Ascending aorta (tissue), 2 donors: ENCODE data around the gene COL5A3. TPM values are rescaled to one million over a fixed set of nuclear protein-coding genes. Genes with fewer than 3 reads are reported as not detected.

Source experiments
- DNase-seq, 2 donors: peaks; one replicate each; pipeline ENCODE4 v3.0.0-alpha.2; 2019; ENCODE audit warnings: low spot score in 2 of 2
- H3K27ac ChIP-seq, 2 donors: fragments of 200-600 bp; sonication (generic); one replicate each; pipeline ENCODE4 v1.5.1; 2016 to 2017; ENCODE audit warnings: mild to moderate bottlenecking in 1 of 2
- H3K27me3 ChIP-seq: fragments of 200-600 bp; sonication (generic); one replicate; pipeline ENCODE4 v1.5.1; 2017
- H3K36me3 ChIP-seq, 2 donors: fragments of 200-600 bp; sonication (generic); one replicate each; pipeline ENCODE4 v1.5.1; 2016
- H3K4me1 ChIP-seq, 2 donors: fragments of 200-600 bp; sonication (generic); one replicate each; pipeline ENCODE4 v1.5.1; 2016 to 2017; ENCODE audit warnings: mild to moderate bottlenecking in 1 of 2
- H3K4me3 ChIP-seq, 2 donors: fragments of 200-600 bp; sonication (generic); one replicate each; pipeline ENCODE4 v1.5.1; 2016 to 2017; ENCODE audit warnings: mild to moderate bottlenecking in 1 of 2
- H3K9me3 ChIP-seq, 2 donors: fragments of 200-600 bp; sonication (generic); one replicate each; pipeline ENCODE4 v1.5.1; 2016
- intact Hi-C: fragments of 100-400 bp; cut with DNase I; formaldehyde crosslinking; loops from one replicate; pipeline ENCODE4 v1.15.1; 2023
- total RNA-seq: library from RNA; depleted of rRNA; stranded (reverse); fragments of >200 nt; gene quantifications from one replicate; pipeline ENCODE4 v1.1.0, GENCODE V29; 2016
- TF ChIP-seq, protein P1 (sequence below), 3 experiments: fragments of 200-600 bp in 2 of 3; fragments of 450-650 bp in 1 of 3; sonication (generic) in 2 of 3; IDR thresholded peaks; one replicate each; pipeline ENCODE4 v1.5.1; 2016 to 2019; ENCODE audit warnings: antibody characterized with exemption in 3 of 3, mild to moderate bottlenecking in 1 of 3, moderate library complexity in 1 of 3

Gene COL5A3
- total RNA-seq, 1 donor from 2014 or later = 13.6 TPM

DNA sequence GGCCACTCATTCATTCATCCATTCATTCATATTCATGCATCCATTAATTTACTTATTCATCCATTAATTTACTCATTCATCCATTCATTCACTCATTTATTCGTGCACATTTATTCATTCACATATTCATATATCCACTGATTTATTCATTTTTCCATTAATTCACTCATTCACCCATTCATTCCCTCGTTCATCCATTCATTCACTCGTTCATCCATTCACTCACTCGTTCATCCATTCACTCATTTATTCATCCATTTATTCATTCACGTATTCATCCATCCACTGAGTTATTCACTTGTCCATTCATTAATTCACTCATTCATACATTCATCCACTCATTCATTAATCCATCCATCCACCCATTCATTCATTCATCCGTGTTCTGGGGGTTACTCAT lies 38.2 kb downstream of the COL5A3 start:
- no peaks in the 10 kb centered on the region for H3K36me3 ChIP-seq
- intact Hi-C loops = no loop called here

DNA sequence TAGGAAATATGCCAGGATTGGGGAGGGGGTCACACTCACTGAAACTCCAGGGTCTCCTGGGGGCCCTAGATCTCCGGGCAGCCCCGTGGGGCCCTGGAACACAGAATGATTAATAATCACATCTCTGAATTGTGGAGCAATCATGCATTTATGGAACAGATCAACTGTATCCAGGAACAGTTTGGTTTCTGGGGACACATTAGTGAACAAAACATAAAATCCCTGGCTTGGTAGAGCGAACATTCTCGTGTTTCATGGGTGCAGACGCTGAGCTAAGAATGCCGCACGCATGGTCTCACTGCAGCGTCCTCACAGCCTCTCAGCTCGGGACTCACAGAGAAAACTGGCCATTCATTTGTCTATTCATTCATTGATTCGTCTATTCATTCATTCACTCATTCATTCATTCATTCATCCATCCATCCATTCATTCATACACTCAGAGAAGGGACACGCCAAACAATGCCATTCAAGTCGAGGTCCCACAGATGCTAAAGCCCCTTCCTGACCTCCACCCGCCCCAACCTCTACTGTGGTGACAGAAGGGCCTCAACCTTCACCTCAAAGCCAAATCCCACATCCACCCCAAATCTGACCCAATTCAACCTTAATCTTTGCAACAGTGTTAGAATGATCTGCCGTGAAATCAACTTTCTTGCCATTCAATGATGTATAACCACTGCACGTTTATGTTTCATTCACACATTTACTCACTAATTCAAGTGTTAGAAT lies 39.0 kb downstream of the COL5A3 start:
- H3K27me3 ChIP-seq = no peaks in the 10 kb centered on the region
- no peaks in the 10 kb centered on the region for H3K36me3 ChIP-seq
- intact Hi-C loops = no loop called here
- H3K9me3 ChIP-seq = no peaks in the 10 kb centered on the region
- no peak overlapping the region for H3K27ac ChIP-seq
- no peak for DNase-seq
- TF ChIP-seq, protein P1, sequence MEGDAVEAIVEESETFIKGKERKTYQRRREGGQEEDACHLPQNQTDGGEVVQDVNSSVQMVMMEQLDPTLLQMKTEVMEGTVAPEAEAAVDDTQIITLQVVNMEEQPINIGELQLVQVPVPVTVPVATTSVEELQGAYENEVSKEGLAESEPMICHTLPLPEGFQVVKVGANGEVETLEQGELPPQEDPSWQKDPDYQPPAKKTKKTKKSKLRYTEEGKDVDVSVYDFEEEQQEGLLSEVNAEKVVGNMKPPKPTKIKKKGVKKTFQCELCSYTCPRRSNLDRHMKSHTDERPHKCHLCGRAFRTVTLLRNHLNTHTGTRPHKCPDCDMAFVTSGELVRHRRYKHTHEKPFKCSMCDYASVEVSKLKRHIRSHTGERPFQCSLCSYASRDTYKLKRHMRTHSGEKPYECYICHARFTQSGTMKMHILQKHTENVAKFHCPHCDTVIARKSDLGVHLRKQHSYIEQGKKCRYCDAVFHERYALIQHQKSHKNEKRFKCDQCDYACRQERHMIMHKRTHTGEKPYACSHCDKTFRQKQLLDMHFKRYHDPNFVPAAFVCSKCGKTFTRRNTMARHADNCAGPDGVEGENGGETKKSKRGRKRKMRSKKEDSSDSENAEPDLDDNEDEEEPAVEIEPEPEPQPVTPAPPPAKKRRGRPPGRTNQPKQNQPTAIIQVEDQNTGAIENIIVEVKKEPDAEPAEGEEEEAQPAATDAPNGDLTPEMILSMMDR (IDR thresholded peaks at IDR 0.05) = no peak
- H3K4me1 ChIP-seq = no peaks in the 10 kb centered on the region
- H3K4me3 ChIP-seq = no peak overlapping the region

More for the DNA sequence above, 38.2 kb downstream of the COL5A3 start:
- H3K9me3 ChIP-seq = no peaks in the 10 kb centered on the region
- TF ChIP-seq, protein P1 (IDR thresholded peaks at IDR 0.05) = no peak
- no peak overlapping the region for H3K27ac ChIP-seq
- DNase-seq = no peak
- H3K27me3 ChIP-seq = no peaks in the 10 kb centered on the region
- no peaks in the 10 kb centered on the region for H3K4me1 ChIP-seq
- H3K4me3 ChIP-seq = no peak overlapping the region

DNA sequence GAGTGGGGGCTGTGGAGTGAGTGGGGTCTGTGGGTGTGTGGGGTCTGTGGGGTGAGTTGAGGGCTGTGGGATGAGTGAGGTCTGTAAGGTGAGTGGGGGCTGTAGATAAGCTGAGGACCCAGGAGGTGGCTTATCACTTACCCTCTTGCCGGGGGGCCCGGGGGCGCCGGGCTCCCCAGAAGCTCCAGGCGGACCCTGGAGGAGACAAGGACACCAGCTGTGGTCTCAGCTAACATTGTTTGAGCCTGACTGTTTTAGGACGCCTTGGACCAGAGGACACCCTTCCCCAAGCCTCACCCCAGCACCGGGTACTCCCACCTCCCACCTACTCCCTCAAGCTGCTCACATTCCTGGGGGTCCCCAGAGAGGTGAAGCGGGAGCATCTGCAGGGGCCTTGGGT lies 39.8 kb downstream of the COL5A3 start:
- H3K4me1 ChIP-seq = no peaks in the 10 kb centered on the region
- intact Hi-C loops = no loop called here
- H3K4me3 ChIP-seq = no peak overlapping the region
- no peak overlapping the region for H3K27ac ChIP-seq
- TF ChIP-seq, protein P1 (IDR thresholded peaks at IDR 0.05) = no peak
- H3K9me3 ChIP-seq = no peaks in the 10 kb centered on the region
- no peak for DNase-seq
- H3K36me3 ChIP-seq = no peaks in the 10 kb centered on the region
- no peaks in the 10 kb centered on the region for H3K27me3 ChIP-seq

DNA sequence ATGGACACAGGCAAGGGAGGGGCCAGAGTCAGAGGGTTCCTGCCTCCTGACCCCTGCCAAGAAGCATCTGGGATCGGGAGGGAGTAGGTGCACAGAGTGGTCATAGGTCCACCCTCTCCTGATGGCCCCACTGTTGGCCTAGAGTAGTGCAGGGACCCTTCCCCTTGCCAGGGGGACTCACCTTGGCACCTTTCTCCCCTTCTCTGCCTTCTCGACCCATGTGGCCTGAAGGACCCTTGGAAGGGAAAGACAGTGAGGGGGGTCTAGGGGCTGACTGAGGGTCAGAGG lies 40.7 kb downstream of the COL5A3 start:
- no peak overlapping the region for H3K27ac ChIP-seq
- no peaks in the 10 kb centered on the region for H3K36me3 ChIP-seq
- no peaks in the 10 kb centered on the region for H3K4me1 ChIP-seq
- H3K27me3 ChIP-seq = no peaks in the 10 kb centered on the region
- DNase-seq = no peak
- no peaks in the 10 kb centered on the region for H3K9me3 ChIP-seq
- no peak overlapping the region for H3K4me3 ChIP-seq
- TF ChIP-seq, protein P1 (IDR thresholded peaks at IDR 0.05) = no peak
- intact Hi-C loops = no loop called here

DNA sequence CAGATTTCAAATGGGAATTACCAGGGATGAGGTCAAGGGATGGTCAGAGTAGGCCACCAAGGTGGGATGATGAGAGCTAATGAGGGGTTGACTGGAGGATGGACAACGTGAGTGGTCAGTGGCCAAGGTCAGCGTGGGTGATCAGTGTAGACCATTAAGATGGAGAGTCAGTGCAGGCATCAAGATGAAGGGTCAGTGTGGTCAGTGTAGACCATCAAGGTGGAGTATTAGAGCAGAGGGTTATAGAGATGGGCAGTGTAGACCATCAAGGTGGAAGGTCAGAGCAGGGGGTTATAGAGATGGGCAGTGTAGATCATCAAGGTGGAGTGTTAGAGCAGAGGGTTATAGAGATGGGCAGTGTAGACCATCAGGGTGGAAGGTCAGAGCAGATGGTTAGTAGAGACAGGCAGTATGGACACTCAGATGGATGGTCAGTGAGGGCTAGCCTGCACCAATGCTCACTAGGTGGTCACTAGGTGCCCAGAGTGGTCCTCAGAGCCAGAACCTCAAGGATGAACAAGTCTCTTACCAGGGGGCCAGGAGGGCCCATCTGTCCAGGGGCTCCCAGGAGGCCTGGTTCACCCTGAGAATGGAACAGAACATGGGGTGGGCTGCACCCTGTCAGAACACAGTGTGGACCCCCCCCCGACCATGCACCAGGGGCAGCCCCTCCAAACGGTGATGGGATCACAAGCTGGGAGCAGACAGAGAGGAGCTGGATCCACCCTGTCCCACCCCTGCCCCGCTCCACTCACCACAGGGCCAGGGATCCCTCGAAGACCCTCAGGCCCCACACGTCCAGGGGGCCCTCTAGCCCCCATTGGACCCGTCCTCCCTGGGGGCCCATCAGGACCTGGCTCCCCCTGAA lies 41.2 kb downstream of the COL5A3 start:
- intact Hi-C loops = no loop called here
- Histone ChIP-seq H3K4me1 (no peaks in the 10 kb centered on the region), H3K4me3 (no peak overlapping the region), H3K27ac (no peak overlapping the region), H3K9me3 (no peaks in the 10 kb centered on the region), H3K27me3 (no peaks in the 10 kb centered on the region), H3K36me3 (no peaks in the 10 kb centered on the region)
- no peak for DNase-seq
- TF ChIP-seq, protein P1 (IDR thresholded peaks at IDR 0.05) = no peak
